ENCODE results near the gene FOXN3. TPM values are rescaled to one million over a fixed set of nuclear protein-coding genes. Genes with fewer than 3 reads are reported as not detected.

Gene FOXN3
- total RNA-seq, 2 donors from 2014 or later = 115 to 119 TPM

DNA sequence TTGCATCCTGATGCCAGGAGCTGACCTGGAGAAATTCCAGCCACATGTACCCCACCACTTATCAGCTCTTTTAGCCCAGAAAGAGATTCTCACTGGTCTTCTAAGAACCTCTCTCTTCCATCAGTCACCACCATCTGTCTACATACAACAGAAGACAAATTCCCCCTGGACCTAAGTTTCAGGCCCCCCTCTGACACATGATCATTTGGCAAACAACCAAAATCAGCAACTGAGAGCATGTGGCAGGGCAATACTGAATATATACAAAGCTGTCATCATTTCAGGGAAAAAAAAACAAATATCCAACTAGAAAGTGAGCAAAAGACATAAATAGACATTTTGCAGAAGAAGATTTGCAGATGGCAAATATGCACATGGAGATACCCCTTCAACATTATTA, 180.2 kb downstream of the FOXN3 start:
- intact Hi-C loops (cut with DNase I) = no loop called here
- DNase-seq (no peak), ATAC-seq (no peak)

DNA sequence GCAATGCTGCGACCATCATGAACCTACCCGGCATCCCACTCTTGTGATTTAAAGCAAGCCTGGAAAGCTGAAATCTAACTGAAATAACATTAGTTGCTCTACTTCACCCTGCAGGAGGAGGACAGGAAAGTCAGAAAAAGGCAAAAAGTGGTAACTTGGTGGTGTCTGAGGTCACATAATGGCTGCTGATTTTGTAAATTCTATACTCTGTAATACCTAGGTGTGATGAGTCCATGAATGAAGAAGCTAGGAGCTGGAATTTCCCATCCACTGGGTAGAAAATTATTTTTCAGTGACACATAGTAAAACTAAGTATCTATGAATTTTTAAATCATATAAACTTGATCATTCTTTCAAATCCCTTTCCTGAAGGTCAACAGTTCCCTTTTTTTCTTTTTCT, 183.8 kb downstream of the FOXN3 start:
- intact Hi-C loops (cut with DNase I) = no loop called here
- DNase-seq (no peak), ATAC-seq (no peak)

DNA sequence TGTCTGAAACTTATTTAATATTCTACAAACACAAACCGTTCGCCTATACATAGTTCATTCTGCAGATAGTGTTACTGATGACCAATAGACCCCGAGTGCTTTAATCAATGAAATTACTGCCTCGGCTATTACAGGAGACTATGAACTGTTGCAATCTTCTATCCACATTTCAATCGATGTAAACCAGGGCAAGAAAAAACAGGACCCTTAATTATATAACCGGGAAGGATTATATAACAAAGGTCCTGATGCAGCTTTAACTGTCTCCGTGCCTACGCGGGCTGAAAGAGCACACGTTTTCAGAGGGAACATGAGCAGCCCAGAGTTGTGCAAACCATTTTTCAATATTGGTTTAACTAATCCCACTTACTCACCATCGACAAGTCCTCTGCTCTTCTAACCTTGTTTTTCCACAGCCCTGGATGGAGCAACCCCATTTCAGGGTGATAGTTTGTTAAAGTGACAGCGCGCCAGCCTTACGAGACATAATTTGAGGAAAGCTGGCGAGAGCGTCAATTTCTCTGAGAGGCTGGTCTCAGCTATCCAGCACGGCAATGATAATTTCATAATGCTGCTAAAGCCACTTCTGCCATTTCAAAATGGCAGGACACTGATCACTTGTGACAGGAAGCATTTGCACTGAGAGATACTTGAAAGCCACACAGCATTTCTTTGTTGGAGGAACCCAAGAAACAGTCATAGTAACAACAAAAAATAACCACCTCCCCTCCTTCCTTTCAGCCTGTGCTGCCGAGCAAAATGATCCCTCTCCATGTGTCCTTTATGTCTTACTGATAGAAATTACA, 184.6 kb downstream of the FOXN3 start:
- DNase-seq = no peak
- ATAC-seq = no peak
- intact Hi-C loops (cut with DNase I) = no loop called here

DNA sequence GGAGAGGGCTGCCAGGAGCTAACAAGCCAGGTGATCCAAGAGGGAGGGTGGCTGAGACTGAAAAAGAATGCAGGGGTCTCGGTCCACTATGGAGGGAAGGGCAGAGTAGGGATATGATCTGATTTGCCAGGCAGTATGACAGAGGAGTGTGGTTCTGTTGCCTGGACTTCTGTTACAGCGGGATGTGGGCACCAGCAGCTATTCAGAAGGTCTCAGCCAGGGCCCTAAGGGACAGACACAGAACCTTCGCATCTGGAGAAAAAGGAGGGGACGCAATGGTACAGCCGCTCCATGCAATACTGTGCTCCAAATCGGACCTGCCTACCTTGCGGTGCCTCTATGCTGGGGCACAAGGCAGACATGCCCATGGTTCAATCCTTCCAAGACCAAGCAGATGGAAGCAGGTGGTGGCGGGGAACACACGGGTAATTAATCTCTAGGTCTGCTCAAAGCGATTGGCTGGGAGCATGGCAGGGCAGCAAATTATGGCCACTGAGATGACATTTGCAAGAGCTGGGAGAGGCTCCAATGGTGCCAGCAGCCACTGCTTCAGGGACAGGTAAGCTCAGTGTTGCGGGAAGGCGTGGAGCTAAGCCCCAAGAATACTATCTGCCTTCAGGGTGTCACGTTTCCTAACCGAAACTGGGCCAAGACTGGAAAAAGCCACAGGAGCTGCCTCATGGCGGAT, 185.5 kb downstream of the FOXN3 start:
- ATAC-seq = no peak
- no peak for DNase-seq
- intact Hi-C loops (cut with DNase I) = no loop called here

DNA sequence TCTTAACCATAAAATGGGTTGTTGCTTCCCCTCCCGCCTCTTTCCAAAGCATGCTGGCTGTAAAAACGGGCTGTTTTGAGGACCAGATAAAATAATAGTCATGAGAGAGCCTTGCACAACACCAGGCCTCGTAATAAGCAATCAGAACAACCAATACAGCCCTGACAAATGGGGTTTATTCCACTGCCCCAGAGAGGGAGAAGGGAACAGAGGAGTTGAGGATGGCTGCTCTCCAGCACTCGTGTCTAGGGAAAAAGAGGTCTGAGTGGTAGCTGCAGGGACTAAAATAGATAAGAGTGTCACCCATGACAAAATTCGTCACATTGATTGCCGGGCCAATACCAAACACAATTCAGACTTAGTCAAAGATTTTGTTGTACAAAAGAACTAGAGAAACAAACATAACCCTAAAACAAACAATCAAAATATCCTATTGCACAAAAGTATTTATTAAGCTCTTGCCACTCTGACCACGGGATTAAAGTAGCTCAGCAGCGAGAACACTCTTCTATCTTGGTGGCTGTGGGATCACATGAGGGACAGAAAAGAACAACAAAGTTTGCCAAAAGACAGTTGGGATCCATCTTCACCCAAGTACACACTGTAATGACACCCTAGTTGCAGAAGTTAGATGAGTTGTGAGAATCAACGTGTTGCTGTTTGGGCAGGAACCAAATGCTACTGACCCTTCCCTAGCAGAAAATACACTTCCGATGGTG, 188.0 kb downstream of the FOXN3 start:
- DNase-seq (peak; percentile 49), ATAC-seq (peak; percentile 72 to 79)
- intact Hi-C loops (cut with DNase I) = no loop called here

DNA sequence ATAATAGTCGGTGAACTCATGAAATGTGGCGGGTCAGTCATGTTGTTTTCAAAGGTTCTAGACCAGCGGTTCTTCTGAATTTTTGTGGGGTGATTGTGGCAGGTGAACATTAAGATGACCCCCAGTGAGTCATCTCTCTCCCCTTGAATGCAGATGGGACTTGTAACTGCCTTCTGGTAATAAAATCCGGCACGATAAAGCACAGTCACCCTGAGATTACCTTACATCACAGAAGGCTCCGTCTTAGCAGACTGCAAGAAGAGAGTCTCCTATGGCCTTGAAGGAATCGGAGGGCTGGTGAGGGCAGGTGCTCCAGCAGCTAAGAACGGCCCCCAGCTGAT, 189.6 kb downstream of the FOXN3 start:
- ATAC-seq = no peak
- intact Hi-C loops (cut with DNase I) = no loop called here

DNA sequence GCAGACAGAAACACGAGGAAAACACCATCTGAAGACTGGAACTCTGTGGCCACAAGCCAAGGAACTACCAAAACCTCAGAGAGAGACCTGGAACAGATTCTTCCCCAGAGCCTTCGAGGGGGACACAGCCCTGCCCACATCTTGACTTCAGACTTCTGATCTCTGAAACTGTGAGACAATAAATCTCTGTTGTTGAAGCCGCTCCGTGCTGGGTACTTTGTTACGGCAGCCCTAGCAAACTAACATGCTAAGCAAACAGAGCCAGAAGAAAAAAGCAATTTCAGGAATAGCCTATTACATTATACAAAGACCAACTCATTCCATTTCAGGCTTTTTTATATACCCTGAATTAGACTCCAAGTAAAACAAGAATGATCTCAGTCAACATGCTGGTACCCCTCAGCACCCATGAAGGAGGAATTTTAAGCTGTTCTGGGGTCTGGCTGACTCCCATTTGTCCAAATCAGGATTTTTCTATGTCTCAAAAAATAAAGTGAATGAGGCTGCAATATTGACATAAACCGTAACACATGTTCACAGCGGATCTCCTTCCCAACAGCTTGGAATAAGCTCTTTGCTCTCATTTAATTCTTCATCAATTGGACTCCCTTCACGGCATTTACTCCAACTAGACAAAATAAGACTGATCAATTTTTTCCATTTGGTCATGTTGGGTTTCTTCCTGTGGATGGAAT, 190.1 kb downstream of the FOXN3 start:
- intact Hi-C loops (cut with DNase I) = no loop called here
- DNase-seq = no peak
- peak; percentile 14 to 34 for ATAC-seq

More for the DNA sequence above, 189.6 kb downstream of the FOXN3 start:
- no peak for DNase-seq

DNA sequence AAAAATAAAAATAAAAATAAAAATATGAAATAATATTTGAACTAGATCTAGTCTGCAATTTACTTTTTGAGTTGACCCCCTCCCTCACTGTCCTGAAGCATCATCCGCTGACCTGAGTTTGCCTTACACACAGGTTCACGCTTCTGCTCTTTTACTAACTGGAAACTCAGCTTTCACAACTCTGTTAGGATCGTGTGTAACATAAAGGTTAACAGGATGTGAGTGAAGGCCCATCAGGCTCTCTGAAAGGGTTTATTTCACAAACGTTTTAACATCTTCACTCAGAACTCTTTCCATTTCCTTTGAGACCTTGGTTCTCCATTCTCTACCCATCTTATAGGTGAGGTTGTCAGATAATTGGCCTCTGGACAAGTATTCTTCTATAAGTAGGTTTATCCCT, 191.4 kb downstream of the FOXN3 start:
- ATAC-seq = no peak
- DNase-seq = no peak
- intact Hi-C loops (cut with DNase I) = no loop called here

DNA sequence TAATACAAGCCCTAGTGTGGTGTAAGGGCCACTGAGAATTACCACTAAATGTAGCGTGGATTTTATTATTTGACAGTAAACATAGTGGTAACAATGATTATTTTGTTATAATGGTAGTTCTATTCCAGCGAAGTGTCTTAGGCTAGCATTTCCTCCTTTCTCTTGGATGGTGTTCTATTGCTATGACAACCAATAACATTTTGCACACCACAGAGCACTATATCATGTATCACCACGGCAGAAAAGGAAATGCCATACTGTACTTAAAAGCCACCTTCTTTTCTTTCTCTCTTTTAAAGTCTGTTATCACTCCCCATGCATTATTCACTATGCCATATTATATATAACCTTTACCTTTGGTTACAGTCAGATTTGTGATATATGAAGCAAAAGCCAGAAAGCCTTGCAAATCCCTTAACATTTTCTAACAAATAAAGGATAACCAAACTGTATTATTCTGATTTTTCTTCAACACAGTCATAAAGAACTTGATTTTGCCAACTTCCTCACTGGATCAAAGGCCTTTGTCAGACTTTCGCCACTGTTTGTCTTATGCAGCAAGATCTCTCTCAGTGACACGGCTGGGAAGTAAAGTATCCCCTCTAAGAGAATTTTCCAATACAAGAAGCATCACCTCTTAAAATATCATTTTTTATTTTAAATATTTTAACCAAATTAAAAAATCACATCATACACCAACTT, 195.8 kb downstream of the FOXN3 start:
- DNase-seq = no peak
- ATAC-seq = peak; percentile 70 to 90
- intact Hi-C loops (cut with DNase I) = no loop called here

DNA sequence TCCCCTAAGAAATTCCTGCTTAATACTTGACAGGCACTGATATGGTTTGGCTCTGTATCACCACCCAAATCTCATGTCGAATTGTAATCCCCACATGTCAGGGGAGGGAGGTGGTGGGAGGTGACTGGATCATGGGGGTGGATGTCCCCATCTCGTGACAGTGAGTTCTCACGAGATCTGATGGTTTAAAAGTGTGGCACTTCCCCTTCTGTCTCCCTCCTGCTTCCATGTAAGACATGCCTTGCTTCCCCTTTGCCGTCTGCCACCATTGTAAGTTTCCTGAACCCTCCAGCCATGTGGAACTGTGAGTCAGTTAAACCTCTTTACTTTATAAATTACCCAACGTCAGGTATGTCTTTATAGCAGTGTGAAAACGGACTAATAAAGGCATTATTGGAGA, 198.0 kb downstream of the FOXN3 start:
- intact Hi-C loops (cut with DNase I) = no loop called here
- ATAC-seq (no peak), DNase-seq (no peak)

DNA sequence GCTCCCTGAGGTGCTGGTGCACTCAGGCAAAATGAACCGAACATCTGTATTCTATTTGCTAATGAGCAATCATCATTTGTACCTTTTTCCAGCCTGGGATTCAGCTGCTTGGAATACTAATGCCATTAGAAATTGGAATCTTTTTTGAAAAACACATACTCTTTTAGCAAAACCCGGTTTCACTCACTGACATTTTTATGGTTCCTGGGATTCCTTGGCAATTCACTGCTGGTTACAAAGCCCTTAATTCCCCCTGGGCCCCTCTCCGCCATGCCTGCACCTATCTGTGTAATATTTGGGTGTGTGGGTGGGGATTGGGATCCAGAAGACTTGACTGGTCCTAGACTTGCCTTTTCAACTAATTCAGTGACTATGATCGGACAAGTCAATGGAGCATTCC, 199.1 kb downstream of the FOXN3 start:
- intact Hi-C loops (cut with DNase I) = no loop called here
- DNase-seq (no peak), ATAC-seq (no peak)

DNA sequence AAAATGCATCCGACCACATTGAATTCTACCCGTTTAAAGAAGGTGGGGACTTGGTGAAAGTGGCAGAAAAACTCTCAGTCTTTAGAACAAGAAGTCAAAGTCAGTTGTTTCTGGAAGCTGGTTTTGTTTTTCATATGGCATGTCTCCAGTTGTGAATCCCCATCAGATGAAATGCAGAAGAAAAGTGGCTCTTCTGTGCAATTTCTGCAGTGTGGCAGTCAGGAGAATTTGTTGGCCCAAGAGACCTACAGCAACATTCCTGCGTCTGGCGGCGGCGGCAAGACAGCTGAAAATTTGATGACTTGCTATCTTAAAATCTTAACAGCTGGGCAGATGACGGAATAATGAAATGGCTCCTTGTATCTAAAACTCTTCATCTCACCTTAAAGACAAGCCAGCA, 201.5 kb downstream of the FOXN3 start:
- intact Hi-C loops (cut with DNase I) = no loop called here
- DNase-seq (no peak), ATAC-seq (no peak)

DNA sequence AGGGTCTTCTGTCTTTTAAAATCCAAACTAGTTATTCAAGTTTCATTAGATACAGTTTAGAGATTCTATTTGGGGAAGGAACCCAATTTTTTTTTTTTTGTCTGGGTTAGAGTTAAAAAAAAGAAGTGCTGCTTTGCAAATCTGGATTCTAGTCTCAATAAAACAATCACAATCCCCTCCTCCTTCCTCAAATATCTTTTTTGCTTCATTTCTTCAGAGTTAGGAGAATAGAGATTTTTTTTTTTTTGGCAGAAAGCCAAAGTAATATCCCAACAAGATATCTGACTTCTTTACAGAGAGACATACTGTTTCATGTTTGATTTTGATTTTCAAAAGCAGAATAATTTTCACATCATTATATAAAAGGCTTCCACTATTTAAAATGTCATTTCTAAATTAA, 201.9 kb downstream of the FOXN3 start:
- ATAC-seq = no peak
- DNase-seq = no peak
- intact Hi-C loops (cut with DNase I) = no loop called here

DNA sequence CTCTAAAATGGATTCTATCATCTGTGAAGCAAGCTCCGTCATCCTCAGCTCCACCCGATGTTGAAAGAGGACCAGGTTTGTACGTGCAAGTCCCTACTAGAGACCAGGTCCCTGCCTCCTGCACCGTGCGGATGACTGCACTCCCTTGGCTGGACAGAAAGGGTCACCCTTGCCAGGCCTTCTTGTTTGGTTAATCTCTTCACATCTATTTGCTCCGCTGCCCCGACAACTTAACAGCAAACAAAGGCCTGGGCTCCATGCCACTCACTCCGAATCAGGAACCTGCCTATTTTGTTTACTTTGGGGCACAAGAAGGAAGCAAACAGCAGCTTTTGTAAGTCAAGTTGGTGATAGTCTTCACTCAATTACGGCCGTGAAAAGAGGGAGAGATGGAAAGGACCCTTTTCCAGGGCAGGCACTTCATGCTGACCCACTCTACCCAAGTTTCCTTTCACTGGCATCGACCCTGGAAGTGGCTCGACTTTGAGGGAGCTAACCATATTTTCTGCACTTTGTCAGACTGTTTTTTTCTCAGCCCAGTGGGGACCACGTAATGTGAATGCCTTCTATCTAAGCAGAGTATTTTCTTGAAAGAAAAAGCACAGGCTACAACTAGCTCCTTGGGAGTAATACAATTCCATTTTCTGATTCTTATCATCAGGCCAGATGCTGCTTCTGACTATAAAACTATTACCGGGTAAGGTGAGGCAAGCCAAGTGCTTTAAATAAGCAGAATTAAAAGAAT, 202.6 kb downstream of the FOXN3 start:
- ATAC-seq (peak; percentile 88 to 93), DNase-seq (peak; percentile 75)
- intact Hi-C loops (cut with DNase I) = no loop called here

DNA sequence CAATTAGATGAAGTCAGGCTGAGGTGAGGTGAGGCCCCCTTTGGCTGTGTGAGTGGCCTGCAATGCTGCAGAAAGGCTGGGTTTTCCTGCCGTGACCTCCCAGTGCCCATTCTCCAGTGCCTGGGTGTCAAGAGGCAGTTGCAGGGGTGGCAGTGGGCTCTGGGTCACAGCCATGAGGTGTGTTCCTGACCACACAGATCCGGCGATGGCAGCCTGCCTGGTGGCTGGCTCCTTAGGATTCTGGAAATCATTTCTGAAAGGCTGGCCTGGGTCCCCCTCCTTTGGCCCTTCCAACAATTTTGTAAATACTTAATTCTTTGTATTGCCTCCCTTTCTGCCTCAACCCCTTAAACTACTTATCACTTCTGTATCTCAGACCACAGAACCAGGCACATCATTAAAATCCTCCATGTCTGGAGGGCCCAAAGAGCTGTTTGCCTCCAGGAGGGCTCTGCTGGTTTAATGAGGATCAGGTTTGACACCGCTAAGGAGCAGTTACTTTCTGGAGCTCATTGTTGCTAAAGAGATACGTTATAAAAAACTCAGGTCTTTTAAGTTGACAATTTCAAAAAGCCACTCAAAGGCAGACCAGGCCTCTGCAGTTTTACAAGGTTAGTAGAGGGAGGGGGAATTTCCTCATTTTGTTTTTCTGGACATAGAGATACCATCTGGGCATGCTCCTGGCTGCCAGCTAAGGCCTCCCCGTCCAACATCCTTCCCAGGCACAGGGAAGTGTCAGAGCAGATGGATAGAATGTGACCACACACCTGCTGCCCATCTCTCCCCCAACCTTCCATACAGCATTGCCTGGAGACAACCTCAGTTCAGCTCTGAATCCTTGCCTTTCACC, 204.4 kb downstream of the FOXN3 start:
- DNase-seq = no peak
- no peak for ATAC-seq
- intact Hi-C loops (cut with DNase I) = no loop called here

DNA sequence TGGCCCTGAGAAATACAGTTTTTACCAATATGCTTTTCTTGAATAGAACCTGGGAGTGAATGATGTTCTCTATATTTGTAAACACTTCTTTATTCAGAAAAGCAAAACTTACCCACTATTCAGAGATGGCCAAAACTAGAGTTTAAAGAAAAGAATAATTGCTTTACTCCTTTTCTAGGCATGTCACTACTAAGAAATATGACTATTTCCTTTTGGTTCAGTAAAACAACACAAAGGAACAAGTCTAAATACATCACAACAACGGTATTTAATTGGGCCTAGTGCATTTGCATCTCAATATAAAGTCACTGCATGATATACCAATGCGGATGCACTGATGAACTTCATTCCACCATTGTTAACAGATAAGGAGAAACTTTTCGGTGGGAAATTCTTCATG, 207.5 kb downstream of the FOXN3 start:
- DNase-seq (no peak), ATAC-seq (no peak)
- intact Hi-C loops (cut with DNase I) = no loop called here

DNA sequence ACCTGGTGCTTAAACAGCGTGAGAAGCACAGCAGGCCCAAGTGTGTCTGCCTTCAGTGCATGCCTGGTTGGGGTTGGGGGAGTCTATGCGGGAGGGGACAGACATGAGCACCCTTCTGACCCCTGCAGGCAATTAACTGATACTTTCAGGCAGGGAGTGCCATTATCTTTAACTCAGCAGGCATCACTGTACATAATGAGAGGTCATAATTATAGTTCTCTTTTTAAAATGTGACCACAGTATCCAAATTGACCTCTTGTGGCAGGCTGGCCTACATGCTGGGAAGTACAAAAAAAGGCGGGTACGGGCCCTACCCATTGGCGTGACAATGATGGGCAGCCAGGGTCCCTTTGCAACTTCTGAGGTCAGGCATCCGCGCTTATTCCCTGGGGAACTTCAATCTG, 209.1 kb downstream of the FOXN3 start:
- intact Hi-C loops (cut with DNase I) = no loop called here
- ATAC-seq (no peak), DNase-seq (no peak)
